A549 (cell line): ENCODE results near the gene ANTKMT. TPM values are rescaled to one million over a fixed set of nuclear protein-coding genes. Genes with fewer than 3 reads are reported as not detected.

Experiments used
- ATAC-seq, 2 experiments: fragments of 200-7000 bp in 1 of 2; fragments of >200 bp in 1 of 2; cut with Nextera tagmentation in 1 of 2; cut with Tn5 transposase in 1 of 2; 3 replicates each; pipeline versions ENCODE4 v1.8.0 to v1.9.1; 2018 to 2020; ENCODE audit warnings: mild to moderate bottlenecking in 1 of 2, moderate library complexity in 1 of 2
- CTCF ChIA-PET: fragments of 300-600 bp; sonication (Branson Sonifier 250); formaldehyde crosslinking; extraction: SDS; loops from one replicate; lab custom pipeline; 2021; ENCODE audit warnings: antibody characterized with exemption, inconsistent platforms; lab: Yijun Ruan, JAX
- POLR2A ChIA-PET: fragments of 350-600 bp; formaldehyde crosslinking; extraction: SDS; loops from one replicate; lab custom pipeline; 2021; ENCODE audit warnings: antibody characterized with exemption, inconsistent platforms; lab: Yijun Ruan, JAX
- DNase-seq, 2 experiments: peaks; one replicate each; pipeline versions ENCODE4 v3.0.0 to v3.0.0-alpha.2; 2011 to 2016; ENCODE audit warnings: low read depth in 1 of 2, low spot score in 1 of 2
- FAIRE-seq: peaks from 2 replicates; lab custom pipeline; 2011; peaks lifted over from hg19 to GRCh38; lab: Jason Lieb, UNC
- H3K27ac ChIP-seq, 2 experiments: fragments of >200 bp; sonication (Bioruptor Twin); formaldehyde crosslinking; 3 replicates each; pipeline ENCODE4 v1.5.1; 2016 to 2017
- H3K4me1 ChIP-seq: fragments of >200 bp; sonication (Bioruptor Twin); formaldehyde crosslinking; 3 replicates; pipeline ENCODE4 v1.6.1; 2016
- H3K4me2 ChIP-seq: fragments of >200 bp; sonication (Bioruptor Twin); formaldehyde crosslinking; 3 replicates; pipeline ENCODE4 v1.6.1; 2016
- H3K4me3 ChIP-seq: fragments of >200 bp; sonication (Bioruptor Twin); formaldehyde crosslinking; 3 replicates; pipeline ENCODE4 v1.5.1; 2016
- H3K9me3 ChIP-seq: fragments of >200 bp; sonication (Bioruptor Twin); formaldehyde crosslinking; 3 replicates; pipeline ENCODE4 v1.6.1; 2016
- CBX2 ChIP-seq: fragments of 200-600 bp; sonication (generic); IDR thresholded peaks from 2 replicates; pipeline ENCODE4 v1.6.1; 2016; ENCODE audit warnings: low read depth, mild to moderate bottlenecking, borderline replicate concordance
- CEBPB ChIP-seq, 2 experiments: fragments of >200 bp in 1 of 2; sonication (Bioruptor Twin) in 1 of 2; formaldehyde crosslinking in 1 of 2; IDR thresholded peaks; 2 replicates each; pipeline ENCODE4 v1.6.1; 2012 to 2016
- E2F6 ChIP-seq: IDR thresholded peaks from 2 replicates; pipeline ENCODE4 v1.6.1; 2012; ENCODE audit warnings: low read depth, borderline replicate concordance
- ESRRA ChIP-seq: fragments of 150-350 bp; IDR thresholded peaks from 2 replicates; pipeline ENCODE4 v1.6.1; 2014; ENCODE audit warnings: mild to moderate bottlenecking, low read length, borderline replicate concordance
- GATA3 ChIP-seq: IDR thresholded peaks from 2 replicates; pipeline ENCODE4 v1.6.1; 2012; ENCODE audit warnings: borderline replicate concordance
- HOXA7 ChIP-seq: fragments of 250-450 bp; sonication (Bioruptor Pico); IDR thresholded peaks from 2 replicates; pipeline ENCODE4 v1.5.0; 2020; ENCODE audit warnings: mild to moderate bottlenecking, moderate library complexity
- JUN ChIP-seq, 2 experiments: fragments of >200 bp; sonication (Bioruptor Twin); formaldehyde crosslinking; IDR thresholded peaks; 2 replicates in 1 of 2; 3 replicates in 1 of 2; pipeline ENCODE4 v1.6.1; 2016 to 2017
- JUNB ChIP-seq: fragments of >200 bp; sonication (Bioruptor Twin); formaldehyde crosslinking; IDR thresholded peaks from 2 replicates; pipeline ENCODE4 v1.6.1; 2016
- MAX ChIP-seq: IDR thresholded peaks from 2 replicates; pipeline ENCODE4 v1.6.1; 2012
- NFE2L2 ChIP-seq: fragments of 150-350 bp; conservative IDR thresholded peaks from 2 replicates; pipeline ENCODE4 v1.6.1; 2014; ENCODE audit warnings: low read length
- POLR2A ChIP-seq: IDR thresholded peaks from 2 replicates; pipeline ENCODE4 v1.6.1; 2012; ENCODE audit warnings: mild to moderate bottlenecking, low read length
- RCOR1 ChIP-seq: fragments of 150-350 bp; IDR thresholded peaks from 2 replicates; pipeline ENCODE4 v1.6.1; 2014; ENCODE audit warnings: antibody characterized with exemption, low read length, low read depth
- RNF2 ChIP-seq: fragments of 200-600 bp; sonication (generic); IDR thresholded peaks from 2 replicates; pipeline ENCODE4 v1.6.1; 2016; ENCODE audit warnings: low read depth, mild to moderate bottlenecking, antibody characterized with exemption, moderate library complexity, borderline replicate concordance
- TFCP2L1 ChIP-seq: fragments of 250-450 bp; sonication (Bioruptor Pico); IDR thresholded peaks from 2 replicates; pipeline ENCODE4 v1.5.0; 2021; ENCODE audit warnings: mild to moderate bottlenecking
- ZC3H11A ChIP-seq: fragments of 450-650 bp; IDR thresholded peaks from 2 replicates; pipeline ENCODE4 v1.6.1; 2014; ENCODE audit warnings: antibody characterized with exemption, mild to moderate bottlenecking
- ZNF302 ChIP-seq: fragments of 250-450 bp; sonication (Bioruptor Pico); IDR thresholded peaks from 2 replicates; pipeline ENCODE4 v1.9.0; 2021; ENCODE audit warnings: inconsistent platforms, mild to moderate bottlenecking, moderate library complexity
- WGBS: methylation state at CpG from one replicate; pipeline ENCODE4 v1.1.6; 2017; ENCODE audit errors: missing lambda C conversion rate; 5-methylcytosine and 5-hydroxymethylcytosine counted together
- polyA plus RNA-seq, 4 experiments: library from polyadenylated mRNA; depleted of rRNA in 3 of 4; stranded (reverse); fragments of >200 nt; fragmentation: RNase III in 1 of 4; extraction: RNeasy Plus Mini Kit Qiagen cat#74134 plus additional on column Dnase treatment in 1 of 4; gene quantifications; 2 replicates in 3 of 4; 3 replicates in 1 of 4; pipeline ENCODE4 v1.2.3, GENCODE V29; 2011 to 2017
- TF ChIP-seq, protein P1 (sequence below): fragments of >200 bp; sonication (Bioruptor Twin); formaldehyde crosslinking; IDR thresholded peaks from 3 replicates; pipeline ENCODE4 v1.5.1; 2016
- TF ChIP-seq, protein P2 (sequence below): fragments of 250-450 bp; sonication (Bioruptor Pico); IDR thresholded peaks from 2 replicates; pipeline ENCODE4 v1.5.0; 2020; ENCODE audit warnings: low read depth, mild to moderate bottlenecking, moderate library complexity
- TF ChIP-seq, protein P3 (sequence below): fragments of 200-600 bp; sonication (generic); IDR thresholded peaks from 2 replicates; pipeline ENCODE4 v1.6.1; 2016; ENCODE audit warnings: antibody characterized with exemption, mild to moderate bottlenecking, moderate library complexity

ANTKMT gene
- polyA plus RNA-seq, 2 of the 4 experiments (the other 2 are of a cell fraction): 11.9 to 55.8 TPM

GRCh38 chr16:714558-715476, 6.1 kb upstream of the ANTKMT start, which contains the start of gene METRN:
METRN (plus strand) TSS chr16:715118; CDS start chr16:715290, 172 bp downstream.
- no peak for TF ChIP-seq JUNB
- no peak for TF ChIP-seq CBX2
- no peak for TF ChIP-seq HOXA7 (CRISPR knock-in tag)
- TF ChIP-seq JUN (IDR thresholded peaks at IDR 0.05): peak; percentile 16 to 20; a peak in 2 of 5 replicates
- no peak for TF ChIP-seq RCOR1
- no peak for TF ChIP-seq ZNF302
- peak; percentile 28; the same call in 1 of the 2 replicates for TF ChIP-seq POLR2A
- peak; percentile 62; the same call in 1 of the 2 replicates for TF ChIP-seq RNF2
- TF ChIP-seq, protein P1, sequence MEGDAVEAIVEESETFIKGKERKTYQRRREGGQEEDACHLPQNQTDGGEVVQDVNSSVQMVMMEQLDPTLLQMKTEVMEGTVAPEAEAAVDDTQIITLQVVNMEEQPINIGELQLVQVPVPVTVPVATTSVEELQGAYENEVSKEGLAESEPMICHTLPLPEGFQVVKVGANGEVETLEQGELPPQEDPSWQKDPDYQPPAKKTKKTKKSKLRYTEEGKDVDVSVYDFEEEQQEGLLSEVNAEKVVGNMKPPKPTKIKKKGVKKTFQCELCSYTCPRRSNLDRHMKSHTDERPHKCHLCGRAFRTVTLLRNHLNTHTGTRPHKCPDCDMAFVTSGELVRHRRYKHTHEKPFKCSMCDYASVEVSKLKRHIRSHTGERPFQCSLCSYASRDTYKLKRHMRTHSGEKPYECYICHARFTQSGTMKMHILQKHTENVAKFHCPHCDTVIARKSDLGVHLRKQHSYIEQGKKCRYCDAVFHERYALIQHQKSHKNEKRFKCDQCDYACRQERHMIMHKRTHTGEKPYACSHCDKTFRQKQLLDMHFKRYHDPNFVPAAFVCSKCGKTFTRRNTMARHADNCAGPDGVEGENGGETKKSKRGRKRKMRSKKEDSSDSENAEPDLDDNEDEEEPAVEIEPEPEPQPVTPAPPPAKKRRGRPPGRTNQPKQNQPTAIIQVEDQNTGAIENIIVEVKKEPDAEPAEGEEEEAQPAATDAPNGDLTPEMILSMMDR: no peak
- TF ChIP-seq, protein P2, sequence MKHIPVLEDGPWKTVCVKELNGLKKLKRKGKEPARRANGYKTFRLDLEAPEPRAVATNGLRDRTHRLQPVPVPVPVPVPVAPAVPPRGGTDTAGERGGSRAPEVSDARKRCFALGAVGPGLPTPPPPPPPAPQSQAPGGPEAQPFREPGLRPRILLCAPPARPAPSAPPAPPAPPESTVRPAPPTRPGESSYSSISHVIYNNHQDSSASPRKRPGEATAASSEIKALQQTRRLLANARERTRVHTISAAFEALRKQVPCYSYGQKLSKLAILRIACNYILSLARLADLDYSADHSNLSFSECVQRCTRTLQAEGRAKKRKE (CRISPR knock-in tag): no peak
- no peak for TF ChIP-seq NFE2L2
- no peak for TF ChIP-seq CEBPB (IDR thresholded peaks at IDR 0.05)
- peak; percentile 80 for TF ChIP-seq MAX
- no peak for TF ChIP-seq TFCP2L1
- TF ChIP-seq, protein P3, sequence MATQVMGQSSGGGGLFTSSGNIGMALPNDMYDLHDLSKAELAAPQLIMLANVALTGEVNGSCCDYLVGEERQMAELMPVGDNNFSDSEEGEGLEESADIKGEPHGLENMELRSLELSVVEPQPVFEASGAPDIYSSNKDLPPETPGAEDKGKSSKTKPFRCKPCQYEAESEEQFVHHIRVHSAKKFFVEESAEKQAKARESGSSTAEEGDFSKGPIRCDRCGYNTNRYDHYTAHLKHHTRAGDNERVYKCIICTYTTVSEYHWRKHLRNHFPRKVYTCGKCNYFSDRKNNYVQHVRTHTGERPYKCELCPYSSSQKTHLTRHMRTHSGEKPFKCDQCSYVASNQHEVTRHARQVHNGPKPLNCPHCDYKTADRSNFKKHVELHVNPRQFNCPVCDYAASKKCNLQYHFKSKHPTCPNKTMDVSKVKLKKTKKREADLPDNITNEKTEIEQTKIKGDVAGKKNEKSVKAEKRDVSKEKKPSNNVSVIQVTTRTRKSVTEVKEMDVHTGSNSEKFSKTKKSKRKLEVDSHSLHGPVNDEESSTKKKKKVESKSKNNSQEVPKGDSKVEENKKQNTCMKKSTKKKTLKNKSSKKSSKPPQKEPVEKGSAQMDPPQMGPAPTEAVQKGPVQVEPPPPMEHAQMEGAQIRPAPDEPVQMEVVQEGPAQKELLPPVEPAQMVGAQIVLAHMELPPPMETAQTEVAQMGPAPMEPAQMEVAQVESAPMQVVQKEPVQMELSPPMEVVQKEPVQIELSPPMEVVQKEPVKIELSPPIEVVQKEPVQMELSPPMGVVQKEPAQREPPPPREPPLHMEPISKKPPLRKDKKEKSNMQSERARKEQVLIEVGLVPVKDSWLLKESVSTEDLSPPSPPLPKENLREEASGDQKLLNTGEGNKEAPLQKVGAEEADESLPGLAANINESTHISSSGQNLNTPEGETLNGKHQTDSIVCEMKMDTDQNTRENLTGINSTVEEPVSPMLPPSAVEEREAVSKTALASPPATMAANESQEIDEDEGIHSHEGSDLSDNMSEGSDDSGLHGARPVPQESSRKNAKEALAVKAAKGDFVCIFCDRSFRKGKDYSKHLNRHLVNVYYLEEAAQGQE: no peak
- TF ChIP-seq ESRRA: no peak
- TF ChIP-seq GATA3: no peak
- no peak for TF ChIP-seq ZC3H11A
- peak; percentile 72 for TF ChIP-seq E2F6
- DNase-seq: peak; percentile 83 to 90
- 13% methylated on average over 26 of the region's 108 CpGs for WGBS
- H3K4me1 ChIP-seq: peaks cover 84% of the 10 kb centered on the region
- peak; percentile 37 to 61 for ATAC-seq
- ChIA-PET POLR2A (interaction anchor here (0.6 to 2.4 kb wide), 6 partner anchors 10 to 74 kb away, joined by 3 to 23 read pairs (median 4); partner anchors contain the start of genes CCDC78, CHTF18, JMJD8 and RPUSD1), CTCF (interaction anchor here (0.9 to 25.1 kb wide), 13 partner anchors 8 to 435 kb away, joined by 3 to 656 read pairs (median 5); partner anchors contain the start of genes ANTKMT, CCDC78, CHTF18 and CIAO3)
- peak within 1 kb of the TSS; percentile 94 for H3K4me2 ChIP-seq
- no peaks in the 10 kb centered on the region for H3K9me3 ChIP-seq
- H3K4me3 ChIP-seq: peak within 1 kb of the TSS; percentile 64
- peak within 1 kb of the TSS; percentile 80 to 99 for H3K27ac ChIP-seq
- no peak for FAIRE-seq
